Osteoblast (primary cell): ENCODE results near the gene NTSR1. TPM values are rescaled to one million over a fixed set of nuclear protein-coding genes. Genes with fewer than 3 reads are reported as not detected.

Experiments
- DNase-seq: peaks from one replicate; pipeline ENCODE4 v3.0.0; 2011; ENCODE audit warnings: low spot score, mixed read lengths; ENCODE audit not compliant: insufficient read length; ENCODE audit errors: missing footprints
- H2AFZ ChIP-seq: 2 replicates; pipeline ENCODE4 v1.6.0; 2011; ENCODE audit warnings: mild to moderate bottlenecking, low read length
- H3K27ac ChIP-seq: 2 replicates; pipeline ENCODE4 v1.5.1; 2011; ENCODE audit warnings: mild to moderate bottlenecking, low read depth, low read length, moderate library complexity
- H3K27me3 ChIP-seq: 2 replicates; pipeline ENCODE4 v1.6.0; 2012; ENCODE audit warnings: mild to moderate bottlenecking, control low read depth, inconsistent platforms, low read length, moderate library complexity; ENCODE audit not compliant: insufficient read depth
- H3K36me3 ChIP-seq: 2 replicates; pipeline ENCODE4 v1.5.1; 2011; ENCODE audit warnings: mild to moderate bottlenecking, low read length, control low read depth, moderate library complexity; ENCODE audit not compliant: insufficient read depth
- H3K4me1 ChIP-seq: 2 replicates; pipeline ENCODE4 v1.5.1; 2011; ENCODE audit warnings: mild to moderate bottlenecking, low read length, control low read depth, moderate library complexity; ENCODE audit not compliant: insufficient read depth
- H3K4me2 ChIP-seq: 2 replicates; pipeline ENCODE4 v1.6.0; 2011; ENCODE audit warnings: mild to moderate bottlenecking, low read length; ENCODE audit not compliant: insufficient read depth
- H3K4me3 ChIP-seq: fragments of 200-600 bp; sonication (generic); 3 replicates; pipeline ENCODE4 v1.5.1; 2012; ENCODE audit warnings: mild to moderate bottlenecking, low read length, inconsistent platforms; ENCODE audit not compliant: insufficient read depth
- H3K79me2 ChIP-seq: 2 replicates; pipeline ENCODE4 v1.6.0; 2012; ENCODE audit warnings: mild to moderate bottlenecking, low read length, control low read depth, inconsistent platforms; ENCODE audit not compliant: insufficient read depth
- H3K9me3 ChIP-seq: 2 replicates; pipeline ENCODE4 v1.5.1; 2011; ENCODE audit warnings: low read depth, low read length, control low read depth
- H4K20me1 ChIP-seq: 2 replicates; pipeline ENCODE4 v1.6.0; 2012; ENCODE audit warnings: mild to moderate bottlenecking, low read length, control low read depth; ENCODE audit not compliant: insufficient read depth
- total RNA-seq: library from RNA; depleted of rRNA; stranded (reverse); fragments of >200 nt; gene quantifications from 2 replicates; pipeline ENCODE4 v1.2.3, GENCODE V29; 2012
- TF ChIP-seq, protein P1 (sequence below): IDR thresholded peaks from 2 replicates; pipeline ENCODE4 v1.5.1; 2011; ENCODE audit warnings: mild to moderate bottlenecking, low read depth, low read length, moderate library complexity; ENCODE audit errors: extremely low read depth

Gene NTSR1
- total RNA-seq, 1 donor: not detected

DNA sequence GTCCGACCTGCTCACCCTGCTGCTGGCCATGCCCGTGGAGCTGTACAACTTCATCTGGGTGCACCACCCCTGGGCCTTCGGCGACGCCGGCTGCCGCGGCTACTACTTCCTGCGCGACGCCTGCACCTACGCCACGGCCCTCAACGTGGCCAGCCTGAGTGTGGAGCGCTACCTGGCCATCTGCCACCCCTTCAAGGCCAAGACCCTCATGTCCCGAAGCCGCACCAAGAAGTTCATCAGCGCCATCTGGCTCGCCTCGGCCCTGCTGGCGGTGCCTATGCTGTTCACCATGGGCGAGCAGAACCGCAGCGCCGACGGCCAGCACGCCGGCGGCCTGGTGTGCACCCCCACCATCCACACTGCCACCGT lies 885 bp downstream of the NTSR1 start:
- Histone ChIP-seq H3K9me3 (no peaks in the 10 kb centered on the region), H3K27ac (no peak overlapping the region), H3K36me3 (no peaks in the 10 kb centered on the region), H4K20me1 (no peaks in the 10 kb centered on the region), H3K4me3 (no peak overlapping the region), H2AFZ (no peak overlapping the region), H3K4me2 (no peak overlapping the region), H3K79me2 (no peaks in the 10 kb centered on the region), H3K4me1 (peaks cover 5% of the 10 kb centered on the region), H3K27me3 (peaks cover 37% of the 10 kb centered on the region)
- no peak for DNase-seq
- TF ChIP-seq, protein P1, sequence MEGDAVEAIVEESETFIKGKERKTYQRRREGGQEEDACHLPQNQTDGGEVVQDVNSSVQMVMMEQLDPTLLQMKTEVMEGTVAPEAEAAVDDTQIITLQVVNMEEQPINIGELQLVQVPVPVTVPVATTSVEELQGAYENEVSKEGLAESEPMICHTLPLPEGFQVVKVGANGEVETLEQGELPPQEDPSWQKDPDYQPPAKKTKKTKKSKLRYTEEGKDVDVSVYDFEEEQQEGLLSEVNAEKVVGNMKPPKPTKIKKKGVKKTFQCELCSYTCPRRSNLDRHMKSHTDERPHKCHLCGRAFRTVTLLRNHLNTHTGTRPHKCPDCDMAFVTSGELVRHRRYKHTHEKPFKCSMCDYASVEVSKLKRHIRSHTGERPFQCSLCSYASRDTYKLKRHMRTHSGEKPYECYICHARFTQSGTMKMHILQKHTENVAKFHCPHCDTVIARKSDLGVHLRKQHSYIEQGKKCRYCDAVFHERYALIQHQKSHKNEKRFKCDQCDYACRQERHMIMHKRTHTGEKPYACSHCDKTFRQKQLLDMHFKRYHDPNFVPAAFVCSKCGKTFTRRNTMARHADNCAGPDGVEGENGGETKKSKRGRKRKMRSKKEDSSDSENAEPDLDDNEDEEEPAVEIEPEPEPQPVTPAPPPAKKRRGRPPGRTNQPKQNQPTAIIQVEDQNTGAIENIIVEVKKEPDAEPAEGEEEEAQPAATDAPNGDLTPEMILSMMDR: no peak

DNA sequence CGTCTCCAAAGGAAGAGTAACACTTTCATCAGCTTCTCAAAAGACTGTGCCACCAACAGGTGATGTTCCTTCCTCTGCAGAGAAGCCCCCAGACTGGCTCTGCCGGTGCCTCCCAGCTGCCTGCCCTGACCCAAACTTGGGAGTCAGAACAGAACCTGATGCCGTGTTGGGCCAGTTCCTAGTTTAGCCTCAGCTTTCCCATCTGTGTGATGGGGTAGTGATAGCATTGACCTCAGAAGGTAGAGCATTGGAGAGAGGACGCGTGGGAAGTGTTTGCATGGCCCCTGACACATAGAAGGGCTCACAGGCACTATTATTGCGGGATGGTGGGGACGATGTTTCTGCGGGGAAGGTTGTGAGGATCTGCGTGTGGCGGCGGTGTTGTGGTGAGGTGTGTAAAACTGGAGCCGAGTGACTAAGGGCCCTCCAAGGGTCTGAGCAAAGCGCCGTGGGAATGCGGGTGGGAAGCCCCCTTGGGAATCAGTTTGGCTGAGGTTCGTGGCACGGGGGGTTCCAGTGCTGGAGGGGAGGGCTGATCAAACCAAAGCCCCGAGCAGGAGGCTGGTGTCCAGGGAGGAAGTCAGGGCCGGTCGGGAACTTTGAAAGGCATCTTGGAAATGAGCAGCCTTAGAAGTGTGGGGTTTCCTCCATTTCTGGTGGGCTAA lies 1.7 kb downstream of the NTSR1 start:
- Histone ChIP-seq H3K4me1 (no peaks in the 10 kb centered on the region), H3K9me3 (no peaks in the 10 kb centered on the region), H2AFZ (no peak overlapping the region), H3K4me2 (no peak overlapping the region), H3K4me3 (no peak overlapping the region), H3K27ac (no peak overlapping the region), H3K27me3 (peaks cover 43% of the 10 kb centered on the region), H3K36me3 (no peaks in the 10 kb centered on the region), H4K20me1 (no peaks in the 10 kb centered on the region), H3K79me2 (no peaks in the 10 kb centered on the region)
- TF ChIP-seq, protein P1: no peak
- DNase-seq: no peak

DNA sequence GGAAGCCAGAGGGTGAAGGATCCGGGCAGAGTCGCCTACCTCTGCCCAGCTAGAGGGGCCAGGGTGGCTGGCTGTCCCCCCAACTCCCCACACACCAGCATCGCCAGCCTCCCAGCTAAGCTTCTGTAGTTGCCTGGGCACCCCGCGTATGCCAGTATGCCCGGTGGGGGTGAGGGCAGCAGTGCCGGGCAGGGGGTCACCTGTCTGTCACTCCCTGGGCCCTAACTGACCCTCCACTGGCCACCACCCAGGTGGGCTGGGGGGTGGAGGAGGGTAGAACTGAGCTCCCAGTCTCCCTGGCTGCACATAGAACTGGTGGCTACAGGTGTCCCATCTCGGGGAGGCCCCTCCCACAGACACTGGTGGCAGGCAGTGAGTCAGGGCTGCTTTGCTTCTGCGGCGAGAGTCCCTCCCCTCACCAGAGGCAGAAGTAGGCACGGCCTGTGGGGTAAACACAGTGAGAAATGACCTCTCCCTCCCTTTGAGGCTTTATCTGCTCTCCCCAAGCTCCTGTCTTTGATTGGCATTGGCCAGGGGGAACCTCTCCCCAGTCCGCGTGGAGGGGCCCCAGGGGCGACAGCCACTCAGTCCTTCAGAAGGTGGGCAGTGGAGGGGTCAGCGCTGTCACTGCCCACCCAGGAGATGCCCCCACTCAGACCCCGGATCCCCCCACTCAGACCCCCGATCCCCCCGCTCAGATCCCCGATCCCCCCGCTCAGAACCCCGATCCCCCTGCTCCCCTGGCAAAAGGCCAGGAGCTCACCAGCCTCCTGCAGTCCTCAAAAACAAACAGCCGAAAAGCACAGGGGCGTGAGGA lies 2.5 kb downstream of the NTSR1 start:
- H3K79me2 ChIP-seq: no peaks in the 10 kb centered on the region
- H2AFZ ChIP-seq: no peak overlapping the region
- no peak overlapping the region for H3K27ac ChIP-seq
- H4K20me1 ChIP-seq: no peaks in the 10 kb centered on the region
- H3K4me1 ChIP-seq: no peaks in the 10 kb centered on the region
- no peak overlapping the region for H3K4me3 ChIP-seq
- DNase-seq: no peak
- H3K27me3 ChIP-seq: peaks cover 43% of the 10 kb centered on the region
- no peaks in the 10 kb centered on the region for H3K9me3 ChIP-seq
- TF ChIP-seq, protein P1: no peak
- no peaks in the 10 kb centered on the region for H3K36me3 ChIP-seq
- H3K4me2 ChIP-seq: no peak overlapping the region

DNA sequence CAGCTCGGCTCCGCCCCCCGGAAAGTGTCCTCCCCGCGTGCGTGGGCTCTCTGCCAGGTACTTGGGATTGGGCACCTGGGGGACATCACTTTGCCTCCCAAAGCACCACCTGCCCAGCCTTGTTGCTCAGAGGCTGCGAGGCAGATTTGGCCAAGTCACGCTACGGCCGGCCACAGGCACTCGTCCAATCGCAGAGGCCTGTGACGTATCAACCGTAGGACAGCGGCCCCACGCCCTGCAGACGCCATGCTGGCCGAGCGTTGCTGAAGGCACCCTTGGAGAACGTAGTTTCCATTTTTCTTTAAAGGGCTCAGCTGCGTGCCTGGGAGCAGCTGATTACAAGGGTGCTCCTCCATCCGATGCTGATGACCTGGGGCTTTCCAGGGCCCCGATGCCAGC lies 3.1 kb downstream of the NTSR1 start:
- Histone ChIP-seq H2AFZ (no peak overlapping the region), H3K9me3 (no peaks in the 10 kb centered on the region), H3K36me3 (no peaks in the 10 kb centered on the region), H4K20me1 (no peaks in the 10 kb centered on the region), H3K4me2 (no peak overlapping the region), H3K27me3 (peaks cover 43% of the 10 kb centered on the region), H3K4me1 (no peaks in the 10 kb centered on the region), H3K4me3 (no peak overlapping the region), H3K27ac (no peak overlapping the region), H3K79me2 (no peaks in the 10 kb centered on the region)
- DNase-seq: no peak
- TF ChIP-seq, protein P1: no peak
